ENCODE data around the gene APP. TPM values are rescaled to one million over a fixed set of nuclear protein-coding genes. Genes with fewer than 3 reads are reported as not detected.

The APP gene
- 100 to 1,000 TPM; 234 to 376 (median 343) TPM for total RNA-seq

GRCh38 chr21:26170471-26171257 lies at the start of gene APP:
Gene APP (minus strand): TSS chr21:26170770. CDS start chr21:26170620, 150 bp downstream.
- Histone ChIP-seq H3K27me3 (no peaks in the 10 kb centered on the region), H3K9me3 (no peaks in the 10 kb centered on the region), H3K4me1 (peaks cover 45% of the 10 kb centered on the region), H3K36me3 (no peaks in the 10 kb centered on the region), H3K27ac (peak within 1 kb of the TSS; percentile 89), H3K4me3 (peak within 1 kb of the TSS; percentile 89)
- TF ChIP-seq EP300 (IDR thresholded peaks at IDR 0.05) (no peak), CTCF (IDR thresholded peaks at IDR 0.05) (peak; percentile 98 to 100), POLR2A (IDR thresholded peaks at IDR 0.05) (peak in 1 of 2 donors; percentile 70), POLR2AphosphoS5 (IDR thresholded peaks at IDR 0.05) (peak in 1 of 3 donors; percentile 72)
- peak; percentile 87 to 91 for DNase-seq (ENCODE audit: low spot score in 2 of 2)
- under 1% methylated on average over 15 of the region's 88 CpGs for WGBS

- Histone ChIP-seq H3K27ac (no peak overlapping the region), H3K4me3 (no peak overlapping the region), H3K4me1 (no peaks in the 10 kb centered on the region), H3K9me3 (no peaks in the 10 kb centered on the region), H3K27me3 (no peaks in the 10 kb centered on the region), H3K36me3 (no peaks in the 10 kb centered on the region)
- DNase-seq (ENCODE audit: low spot score in 2 of 2) = no peak
- TF ChIP-seq EP300 (IDR thresholded peaks at IDR 0.05) (no peak), POLR2A (IDR thresholded peaks at IDR 0.05) (no peak), POLR2AphosphoS5 (IDR thresholded peaks at IDR 0.05) (no peak), CTCF (IDR thresholded peaks at IDR 0.05) (no peak)
- WGBS = 66% methylated on average over 9 of the region's 9 CpGs
These were observed 41.6 kb upstream of the APP start for GRCh38 chr21:26212220-26212619.

- TF ChIP-seq CTCF (IDR thresholded peaks at IDR 0.05) (no peak), POLR2A (IDR thresholded peaks at IDR 0.05) (no peak), POLR2AphosphoS5 (IDR thresholded peaks at IDR 0.05) (no peak), EP300 (IDR thresholded peaks at IDR 0.05) (no peak)
- no peaks in the 10 kb centered on the region for H3K9me3 ChIP-seq
- DNase-seq (ENCODE audit: low spot score in 2 of 2) = no peak
- no peaks in the 10 kb centered on the region for H3K36me3 ChIP-seq
- no peak overlapping the region for H3K27ac ChIP-seq
- H3K4me1 ChIP-seq = no peaks in the 10 kb centered on the region
- H3K27me3 ChIP-seq = no peaks in the 10 kb centered on the region
- WGBS = 53% methylated on average over 3 of the region's 3 CpGs
- H3K4me3 ChIP-seq = no peak overlapping the region
These were observed 40.0 kb upstream of the APP start for GRCh38 chr21:26210614-26211013.

GRCh38 chr21:26207021-26207420 lies 36.5 kb upstream of the APP start:
- TF ChIP-seq POLR2AphosphoS5 (IDR thresholded peaks at IDR 0.05) (no peak), CTCF (IDR thresholded peaks at IDR 0.05) (no peak), POLR2A (IDR thresholded peaks at IDR 0.05) (no peak), EP300 (IDR thresholded peaks at IDR 0.05) (no peak)
- no peak overlapping the region for H3K27ac ChIP-seq
- DNase-seq (ENCODE audit: low spot score in 2 of 2) = no peak
- H3K9me3 ChIP-seq = no peaks in the 10 kb centered on the region
- no peaks in the 10 kb centered on the region for H3K4me1 ChIP-seq
- no peaks in the 10 kb centered on the region for H3K27me3 ChIP-seq
- WGBS = 84% methylated on average over 3 of the region's 3 CpGs
- no peaks in the 10 kb centered on the region for H3K36me3 ChIP-seq
- no peak overlapping the region for H3K4me3 ChIP-seq

- Histone ChIP-seq H3K27ac (no peak overlapping the region), H3K27me3 (no peaks in the 10 kb centered on the region), H3K9me3 (no peaks in the 10 kb centered on the region), H3K4me3 (no peak overlapping the region), H3K36me3 (no peaks in the 10 kb centered on the region), H3K4me1 (no peaks in the 10 kb centered on the region)
- 47% methylated on average over 4 of the region's 4 CpGs for WGBS
- DNase-seq (ENCODE audit: low spot score in 2 of 2) = no peak
- TF ChIP-seq EP300 (IDR thresholded peaks at IDR 0.05) = no peak
- TF ChIP-seq POLR2A (IDR thresholded peaks at IDR 0.05) = no peak
- TF ChIP-seq CTCF (IDR thresholded peaks at IDR 0.05) = no peak
- TF ChIP-seq POLR2AphosphoS5 (IDR thresholded peaks at IDR 0.05) = no peak
These were observed 28.9 kb upstream of the APP start for GRCh38 chr21:26199456-26199855.
